Left renal cortex interstitium (tissue), 4 donors: ENCODE data around the gene SPTBN1. TPM values are rescaled to one million over a fixed set of nuclear protein-coding genes. Genes with fewer than 3 reads are reported as not detected.

Source experiments
- DNase-seq, 4 donors: peaks; one replicate each; pipeline ENCODE4 v3.0.0-alpha.2; 2013; ENCODE audit warnings: low read depth in 4 of 4, low spot score in 2 of 4, missing footprints in 1 of 4
- polyA plus RNA-seq, 4 donors: library from polyadenylated mRNA; unstranded; fragments of 120-200 nt; gene quantifications; one replicate each; pipeline ENCODE4 v1.2.1, GENCODE V29; 2013; ENCODE audit not compliant: insufficient read length in 4 of 4

SPTBN1 gene
- polyA plus RNA-seq, 4 donors, result 215 to 262 (median 233) TPM

DNA sequence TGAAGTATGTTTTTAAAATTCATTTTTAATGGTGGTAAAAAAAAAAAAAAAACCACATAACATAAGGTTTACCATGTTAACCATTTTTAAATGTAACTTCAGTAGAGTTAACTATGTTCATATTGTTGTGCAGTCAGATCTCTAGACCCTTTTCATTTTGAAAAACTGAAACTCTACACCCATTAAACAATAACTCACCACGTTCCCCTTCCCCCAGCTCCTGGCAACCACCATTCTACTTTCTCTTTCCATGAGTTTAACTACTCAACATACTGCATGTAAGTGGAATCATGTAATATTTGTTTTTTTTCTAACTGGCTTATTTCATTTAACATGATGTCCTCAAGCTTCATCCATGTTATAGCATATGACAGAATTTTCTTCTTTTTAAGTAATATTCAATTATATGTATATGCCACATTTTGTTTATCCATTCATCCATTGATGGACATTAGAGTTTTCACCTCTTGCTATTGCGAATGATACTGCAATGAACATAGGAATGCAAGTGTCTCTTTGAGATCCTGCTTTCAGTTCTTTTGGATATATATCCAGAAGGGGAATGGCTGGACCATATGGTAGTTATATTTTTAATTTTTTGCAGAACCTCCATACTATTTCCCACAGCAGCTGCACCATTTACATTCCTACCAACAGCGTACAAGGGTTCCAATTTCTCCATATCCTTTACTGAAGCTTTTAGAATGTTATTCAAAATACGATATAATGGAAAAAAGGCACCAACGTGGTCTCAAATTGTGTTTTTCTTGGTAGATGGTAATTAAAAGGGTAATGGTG, 91.0 kb downstream of the SPTBN1 start:
- DNase-seq, result no peak

DNA sequence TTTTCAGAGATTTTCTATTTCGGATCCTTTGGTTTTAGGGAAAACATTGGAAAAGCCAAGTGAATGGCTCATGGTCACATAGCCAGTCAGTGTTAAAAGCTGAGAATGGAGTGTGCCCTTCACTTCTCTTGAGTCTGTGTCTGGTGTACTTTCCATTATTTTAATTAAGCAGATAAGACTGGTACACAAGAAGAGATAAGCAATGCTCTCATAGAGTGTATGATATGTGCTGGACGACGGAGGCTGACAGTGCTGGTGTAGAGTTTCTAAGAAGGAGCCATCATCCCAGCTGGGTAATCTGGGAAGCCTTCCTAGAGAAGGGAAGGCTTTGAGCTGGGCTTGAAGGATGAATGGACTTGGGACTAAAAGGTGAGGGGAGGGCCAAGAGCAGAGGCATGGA, 93.3 kb downstream of the SPTBN1 start:
- no peak for DNase-seq

DNA sequence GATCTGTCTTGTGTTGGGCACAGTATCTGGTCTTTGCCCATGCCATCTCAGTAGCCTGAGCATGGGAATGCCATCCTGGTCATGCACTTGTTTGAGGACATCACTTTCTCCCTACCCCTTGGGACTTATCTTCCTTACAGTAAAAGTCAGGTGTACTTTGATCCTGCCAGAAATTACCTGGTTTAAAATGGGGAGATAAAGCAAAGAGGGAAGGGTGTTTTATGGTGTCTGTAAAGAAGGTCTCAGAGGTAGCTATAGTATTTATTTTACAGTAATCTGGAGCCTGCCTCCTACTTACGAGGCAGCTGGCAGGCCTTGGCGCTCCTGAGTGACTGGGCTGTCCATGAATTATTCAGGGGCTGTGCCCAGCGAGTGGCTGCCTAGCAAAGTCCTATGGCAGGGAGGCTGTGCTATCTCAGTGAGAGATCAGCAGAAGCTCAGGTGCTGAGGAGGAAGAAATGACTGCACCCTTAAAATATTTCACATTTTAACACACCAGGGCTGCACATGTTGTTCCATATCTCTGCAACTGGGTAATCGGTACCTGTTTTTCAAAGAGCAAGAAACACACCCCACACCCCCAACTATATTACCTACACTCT, 93.9 kb downstream of the SPTBN1 start:
- no peak for DNase-seq

DNA sequence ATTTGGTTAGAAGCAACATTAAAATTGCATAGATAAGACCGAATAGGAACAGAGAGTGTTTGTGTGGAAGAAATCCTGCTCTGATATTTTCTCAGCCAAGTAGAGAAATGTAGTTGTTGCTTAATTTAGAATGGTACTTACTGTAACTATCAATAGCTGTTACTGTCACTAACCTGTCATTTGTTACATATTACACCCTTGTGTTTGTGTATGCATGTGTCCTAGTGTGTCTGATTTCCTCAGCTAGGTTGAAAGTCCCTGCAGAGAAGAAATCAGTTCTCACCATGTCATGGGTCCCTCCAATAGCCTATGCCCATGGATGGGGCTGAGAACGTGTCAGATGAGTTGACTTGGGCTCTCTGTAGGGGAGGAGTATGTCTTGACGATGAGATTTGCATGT, 94.4 kb downstream of the SPTBN1 start:
- no peak for DNase-seq

DNA sequence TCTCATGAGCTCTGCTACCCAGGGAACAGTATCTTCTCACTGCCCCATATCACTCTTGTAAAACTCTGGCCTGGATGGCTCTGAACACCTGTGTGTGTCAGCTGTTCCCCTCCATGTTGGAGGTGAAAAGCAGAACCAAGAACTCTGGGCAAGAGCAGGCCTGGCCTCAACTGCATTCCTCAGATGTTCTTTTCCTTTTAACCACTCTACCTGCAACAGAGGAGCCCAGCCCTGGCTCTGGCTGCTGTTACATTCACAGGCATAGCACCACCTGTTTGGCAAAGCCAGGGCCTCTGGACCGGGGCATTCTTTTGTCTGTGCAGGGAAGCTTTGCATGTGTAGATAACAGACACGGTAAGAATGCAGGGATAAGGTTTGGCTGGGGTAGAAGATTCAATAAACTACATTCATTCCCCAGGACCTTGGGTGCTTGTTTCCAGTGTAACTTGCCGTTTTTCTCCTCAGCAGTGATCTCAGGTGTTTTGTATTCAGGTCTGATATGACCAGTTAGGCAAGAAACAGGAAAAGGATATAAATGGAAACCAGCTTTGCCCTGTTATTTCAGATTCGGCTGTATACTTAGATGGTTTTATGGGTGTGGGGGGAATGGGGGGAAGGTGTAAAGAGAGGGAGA, 95.1 kb downstream of the SPTBN1 start:
- DNase-seq, result no peak

DNA sequence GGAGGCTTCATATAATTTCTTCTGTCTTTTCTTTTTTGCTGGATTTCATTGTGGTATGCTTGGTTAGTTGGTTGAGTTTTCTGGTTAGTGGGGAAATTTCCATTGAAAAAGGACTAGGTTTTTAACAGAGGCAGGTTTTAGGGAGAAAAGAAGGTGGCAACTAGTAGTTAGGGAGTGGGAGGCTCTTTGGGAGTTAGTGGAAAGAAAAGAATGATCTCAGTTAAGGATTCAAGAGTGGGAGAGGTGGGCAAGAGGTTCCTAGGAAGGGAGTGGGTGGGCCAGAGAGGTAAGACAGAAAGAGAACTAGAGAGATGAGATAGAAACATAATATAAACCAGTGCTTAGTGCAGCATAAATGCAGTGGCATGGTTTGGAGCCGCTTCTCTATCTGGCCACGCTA, 96.9 kb downstream of the SPTBN1 start:
- no peak for DNase-seq

DNA sequence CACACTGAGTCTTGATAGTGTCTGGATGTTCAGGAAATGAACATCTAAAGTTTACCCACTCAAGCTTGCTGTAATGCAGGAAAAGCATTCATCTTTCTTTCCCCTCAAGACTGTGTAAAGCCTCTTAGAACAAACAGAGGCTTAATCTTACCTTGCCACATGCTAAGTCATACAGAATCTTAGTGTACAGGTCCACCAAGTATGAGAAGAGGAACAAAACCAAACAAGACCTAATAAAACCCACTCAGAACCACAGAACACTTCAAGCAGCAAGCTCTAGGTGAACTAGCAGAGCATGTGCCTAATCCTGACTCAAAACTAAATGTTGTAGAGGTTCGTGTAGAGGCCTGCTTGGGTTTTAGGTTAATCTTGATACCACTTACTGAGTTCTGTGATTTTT, 97.6 kb downstream of the SPTBN1 start:
- no peak for DNase-seq

DNA sequence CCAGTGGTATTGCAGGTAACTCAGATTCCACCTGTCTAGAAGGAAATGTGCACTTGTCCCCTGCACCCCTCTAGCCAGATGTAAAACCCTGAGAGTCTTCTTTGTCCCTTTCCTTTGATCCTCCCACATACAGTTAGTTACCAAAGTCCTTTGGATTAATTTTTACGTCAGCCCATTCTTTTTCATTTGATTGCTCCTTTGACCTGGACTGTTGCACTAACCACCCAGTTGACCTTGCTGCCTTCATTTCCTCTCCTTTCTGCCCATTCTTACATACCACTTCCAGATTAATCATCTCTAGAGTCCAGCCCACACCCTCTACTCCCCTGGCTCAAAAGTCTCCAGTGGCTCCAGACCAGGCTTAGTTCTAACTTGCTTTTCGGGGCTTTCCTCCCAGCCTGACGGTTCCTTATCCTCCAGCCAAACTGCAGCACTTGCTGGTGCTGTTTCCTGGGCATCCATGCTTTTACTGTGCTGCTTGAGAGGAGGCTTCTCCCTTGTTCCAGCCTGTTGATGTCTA, 99.3 kb downstream of the SPTBN1 start:
- no peak for DNase-seq

DNA sequence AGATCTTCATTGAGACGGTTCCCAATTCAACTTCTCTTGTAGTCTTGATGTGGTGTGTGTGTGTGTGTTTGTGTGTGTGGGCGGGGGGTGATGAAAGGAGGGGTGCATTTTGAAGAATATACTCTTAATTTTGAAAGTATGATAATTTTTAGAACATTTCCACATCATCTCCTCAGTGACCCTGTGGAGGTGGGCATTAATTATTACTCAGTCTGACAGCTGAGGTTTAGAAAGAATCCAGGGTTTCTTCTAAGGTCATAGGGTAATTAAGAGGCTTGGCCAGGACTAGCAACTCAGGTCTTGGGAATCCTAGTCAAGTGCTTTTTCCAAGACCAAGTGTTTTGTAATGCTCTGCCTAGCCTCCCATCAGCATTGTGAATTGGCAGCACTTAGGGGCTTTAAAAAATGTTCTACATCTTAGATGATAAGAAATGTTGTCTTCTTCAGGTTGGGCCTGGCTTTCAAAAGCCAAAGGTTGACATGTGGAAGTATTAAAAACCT, 100.5 kb downstream of the SPTBN1 start:
- no peak for DNase-seq

DNA sequence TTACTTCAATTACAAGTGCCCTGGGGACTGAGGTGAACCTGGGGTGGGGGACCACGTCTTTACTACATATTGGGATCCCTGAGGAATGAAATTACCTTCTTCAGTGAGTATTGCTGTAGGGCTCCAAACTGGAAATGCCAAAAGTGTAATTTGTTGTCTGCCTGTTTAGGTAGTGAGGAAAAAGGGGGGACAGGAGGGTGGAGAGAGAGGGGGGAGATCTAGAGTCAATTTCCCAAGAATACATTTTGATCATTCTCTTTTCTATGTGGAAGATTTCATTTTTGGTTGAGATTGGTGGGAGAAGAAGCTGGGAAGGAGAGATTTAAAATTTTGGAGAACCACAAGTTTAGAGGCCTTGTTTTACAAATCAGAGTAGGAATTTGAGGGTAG, 101.1 kb downstream of the SPTBN1 start:
- no peak for DNase-seq

DNA sequence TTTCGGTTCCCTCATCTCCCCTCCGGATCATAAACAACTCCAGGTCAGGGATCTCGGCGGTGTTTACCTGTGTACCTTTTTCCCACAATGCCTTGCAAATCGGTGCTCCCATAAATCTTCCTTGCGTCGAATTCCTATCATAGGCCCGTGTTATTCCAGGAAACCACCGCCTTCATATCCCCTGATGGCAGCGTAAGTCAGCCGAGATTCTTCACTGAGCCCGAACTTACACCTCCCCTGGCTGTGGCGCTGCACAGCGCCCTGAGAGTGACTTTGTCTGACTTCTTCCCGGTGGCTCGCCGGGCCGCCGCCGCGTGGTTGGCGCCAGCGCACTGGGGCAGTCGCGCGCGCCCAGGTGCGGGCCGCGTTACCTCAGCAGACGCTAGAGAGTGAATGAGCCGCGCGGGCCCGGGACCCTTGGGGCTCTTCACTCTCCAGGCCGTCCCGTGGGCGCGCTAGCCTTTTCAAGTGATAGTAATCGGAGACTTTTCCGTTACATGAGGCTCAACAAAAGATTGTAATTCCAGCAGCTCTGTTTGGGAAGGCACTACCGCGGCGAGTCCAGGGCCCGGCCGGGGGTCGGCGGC, 101.6 kb downstream of the SPTBN1 start:
- peak in 1 of 4 donors; percentile 71 for DNase-seq

DNA sequence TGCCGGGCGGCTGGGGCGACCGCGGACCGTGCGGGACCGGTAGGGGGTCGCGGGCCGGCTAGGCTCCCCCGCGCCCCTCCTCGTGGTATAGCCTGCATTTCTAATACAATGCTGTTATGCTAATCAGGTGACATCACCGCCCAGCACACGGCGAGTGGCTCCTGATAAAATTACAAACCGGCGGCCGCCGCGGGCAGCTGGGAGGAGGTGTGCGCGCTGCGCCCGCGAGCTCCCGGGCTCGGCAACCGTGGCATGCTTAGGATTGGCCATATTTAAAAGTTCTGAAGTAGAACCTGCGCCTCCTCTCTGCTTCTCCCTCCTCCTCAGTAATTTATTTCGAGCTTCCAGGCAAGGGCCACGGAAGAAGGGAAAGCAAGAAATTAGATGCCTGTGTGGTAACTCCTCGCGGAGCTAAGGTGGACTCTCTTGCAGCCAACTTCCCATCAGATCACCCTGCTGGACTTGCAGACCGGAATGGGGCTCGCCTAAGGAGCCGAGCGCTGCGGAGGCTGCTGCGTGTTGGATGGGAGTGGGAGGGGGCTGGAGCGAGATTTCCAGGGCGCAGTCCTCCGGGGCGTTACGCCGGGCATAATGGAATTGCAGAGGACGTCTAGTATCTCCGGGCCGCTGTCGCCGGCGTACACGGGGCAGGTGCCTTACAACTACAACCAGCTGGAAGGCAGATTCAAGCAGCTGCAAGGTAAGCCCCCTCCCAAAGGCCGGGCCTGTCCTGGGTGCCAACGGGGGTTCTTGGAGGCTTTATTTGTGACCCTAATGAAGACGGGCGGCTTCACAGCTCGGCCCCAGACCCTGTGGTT, 102.3 kb downstream of the SPTBN1 start:
- peak in 2 of 4 donors; percentile 53 to 76 for DNase-seq

DNA sequence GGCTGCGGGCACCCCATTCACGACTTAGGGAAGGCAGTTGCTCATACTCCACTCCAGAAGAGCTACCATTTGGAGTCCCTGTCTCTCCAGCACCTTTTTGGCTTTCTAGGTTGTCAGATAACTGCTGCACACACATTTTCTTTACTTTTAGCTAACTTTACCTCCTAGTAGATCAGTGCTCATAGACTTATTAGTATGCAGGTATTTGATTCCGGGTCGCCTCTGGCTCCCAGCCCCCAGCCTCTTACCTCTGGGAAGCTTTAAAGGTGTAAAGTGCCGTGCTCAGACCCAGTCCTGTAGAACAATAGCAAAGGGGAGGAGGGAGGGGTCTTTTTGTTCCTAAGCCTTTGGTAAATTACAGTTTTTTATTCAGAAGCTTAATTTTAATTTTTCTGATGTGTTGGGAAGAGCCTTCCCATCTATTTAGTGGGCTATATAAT, 102.9 kb downstream of the SPTBN1 start:
- DNase-seq, result no peak

DNA sequence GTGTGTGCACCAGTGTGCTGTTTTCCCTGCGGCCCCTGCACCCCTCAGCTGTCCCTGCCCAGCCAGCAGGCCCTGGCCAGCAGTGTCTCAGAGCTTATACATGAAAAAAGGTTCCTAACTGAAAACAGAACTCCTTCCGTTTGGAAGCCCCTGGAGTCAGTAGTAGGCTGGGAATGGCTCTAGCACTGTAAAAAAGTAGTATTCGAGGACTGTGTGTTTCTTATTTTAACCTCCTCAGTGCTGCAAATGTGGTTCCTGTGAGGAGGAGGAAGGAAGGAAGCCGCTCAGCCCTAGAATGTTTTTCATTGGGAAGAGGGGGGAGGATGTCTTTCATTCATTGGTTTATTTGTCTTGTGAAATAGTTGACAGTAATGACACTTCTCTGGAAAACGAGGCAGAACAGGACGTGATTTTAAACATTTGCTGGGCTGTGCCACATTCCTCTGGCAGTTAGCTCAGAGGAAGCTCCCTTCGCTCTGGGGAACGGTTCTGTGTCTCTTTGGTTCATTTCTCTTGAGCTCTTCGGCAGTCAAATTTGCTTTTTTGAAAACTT, 103.5 kb downstream of the SPTBN1 start:
- DNase-seq, result peak in 2 of 4 donors; percentile 51 to 72

DNA sequence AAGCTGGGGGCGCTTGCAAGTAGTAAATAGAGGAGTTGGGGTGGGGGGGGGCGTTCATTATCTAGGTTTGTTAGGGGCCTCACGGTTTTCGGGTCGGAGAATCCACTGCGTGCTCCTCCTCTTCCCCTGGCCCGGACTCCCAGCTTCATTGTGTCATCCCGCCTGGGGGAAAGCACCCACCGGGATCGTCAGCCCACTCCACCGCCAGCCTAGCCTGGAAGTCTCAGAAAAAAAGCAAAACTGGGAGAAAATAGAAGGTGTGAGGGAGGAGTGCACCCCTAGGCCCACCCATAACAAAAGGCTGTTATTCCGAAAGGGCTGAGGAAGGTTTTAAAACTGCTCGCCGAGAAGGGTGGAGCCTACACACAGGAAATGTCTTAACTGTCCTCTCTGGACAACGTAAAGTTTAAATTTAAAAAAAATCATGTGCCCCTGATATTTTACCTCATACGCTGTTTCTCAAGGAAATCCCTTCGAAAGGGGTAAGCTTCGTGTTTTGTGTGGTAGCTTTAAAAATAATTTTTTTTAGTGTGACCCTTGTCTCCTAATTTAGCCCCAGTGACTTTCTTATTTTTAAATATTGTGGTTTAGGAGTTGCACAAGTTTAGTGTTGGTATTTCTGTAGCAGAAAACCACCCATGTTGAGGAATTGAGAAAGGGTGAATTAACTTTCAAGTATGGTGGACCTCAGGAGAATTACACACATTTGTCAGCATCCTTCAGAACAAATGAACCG, 104.2 kb downstream of the SPTBN1 start:
- no peak for DNase-seq

DNA sequence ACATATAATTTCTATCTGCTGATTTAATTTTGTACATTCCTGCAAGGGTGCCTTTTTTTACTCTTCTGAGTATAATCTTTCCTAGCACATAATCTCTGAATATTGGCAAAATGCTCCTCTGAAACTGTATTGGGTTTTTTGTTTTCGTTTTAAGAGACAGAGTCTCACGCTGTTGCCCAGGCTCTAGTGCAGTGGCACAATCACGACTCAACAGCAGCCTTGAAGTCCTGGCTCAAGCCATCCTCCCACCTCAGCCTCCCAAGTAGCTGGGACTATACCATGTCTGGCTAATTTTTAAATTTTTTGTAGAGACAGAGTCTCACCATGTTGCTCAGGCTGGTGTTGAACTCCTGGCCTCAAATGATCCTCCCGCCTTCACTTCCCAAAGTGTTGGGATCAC, 104.9 kb downstream of the SPTBN1 start:
- DNase-seq, result no peak

DNA sequence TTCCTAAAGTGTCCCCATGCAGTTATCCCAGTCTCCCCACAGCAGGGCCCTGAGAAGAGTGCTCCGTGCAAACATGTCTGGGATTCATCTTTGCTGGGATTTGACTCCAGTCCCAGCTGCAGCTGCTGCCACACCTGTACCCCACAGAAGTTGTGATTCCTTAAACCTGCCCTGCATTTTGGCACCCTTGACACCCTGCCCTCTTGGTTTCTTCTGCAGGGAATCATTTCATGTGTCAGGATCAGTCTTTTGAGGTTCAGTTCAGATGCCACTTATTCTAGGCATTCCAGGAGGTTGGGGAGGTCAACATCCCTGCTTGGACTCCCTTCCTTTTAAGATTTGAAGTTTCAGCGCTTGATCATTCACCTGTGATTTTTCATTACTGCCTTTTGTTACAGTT, 108.3 kb downstream of the SPTBN1 start:
- no peak for DNase-seq

DNA sequence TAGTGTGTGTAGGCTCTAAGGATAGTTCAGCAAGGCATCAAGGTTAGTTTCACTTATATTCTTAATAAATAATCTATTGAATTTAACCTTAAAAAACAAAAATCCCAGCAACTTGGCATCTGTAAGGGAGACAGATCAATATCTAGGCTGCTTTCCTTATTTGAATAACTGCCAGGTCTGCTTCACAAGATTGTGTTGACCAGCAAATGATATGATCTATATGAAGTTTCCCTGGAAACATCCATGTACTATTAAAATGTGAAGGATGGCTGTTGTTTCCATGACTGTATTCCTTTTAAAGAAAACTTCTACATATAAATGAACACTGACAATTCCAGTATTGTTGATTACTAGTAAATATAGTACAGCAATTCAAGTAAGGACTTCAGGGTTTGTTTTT, 109.4 kb downstream of the SPTBN1 start:
- no peak for DNase-seq

DNA sequence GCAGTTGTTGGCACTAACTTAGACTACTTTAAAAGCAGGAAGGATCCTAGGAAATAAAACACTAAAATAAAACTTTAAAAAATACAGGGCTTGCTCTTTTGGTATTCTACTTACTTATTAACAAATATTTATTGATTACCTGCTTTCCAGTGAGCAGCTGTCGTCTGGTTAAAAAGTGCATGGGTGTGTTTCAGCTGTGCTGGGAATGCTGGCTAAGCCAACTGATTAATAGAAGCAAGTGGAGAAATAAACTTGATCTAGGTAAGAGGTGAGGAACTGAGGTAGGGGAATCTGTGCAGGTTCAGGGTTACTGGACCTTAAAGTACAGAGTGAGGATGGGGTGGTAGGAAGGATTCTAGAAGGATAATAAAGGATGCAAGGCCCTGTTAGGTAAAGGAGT, 110.8 kb downstream of the SPTBN1 start:
- no peak for DNase-seq
